HG02981 (cell line): Measurements from ENCODE around the gene ATP11C.

Source experiments
- ATAC-seq: cut with Tn5 transposase; IDR thresholded peaks from one replicate; pipeline ENCODE4 v1.9.1; 2021; ENCODE audit warnings: mild to moderate bottlenecking, moderate library complexity; ENCODE audit not compliant: unreplicated experiment

The ATP11C gene

DNA sequence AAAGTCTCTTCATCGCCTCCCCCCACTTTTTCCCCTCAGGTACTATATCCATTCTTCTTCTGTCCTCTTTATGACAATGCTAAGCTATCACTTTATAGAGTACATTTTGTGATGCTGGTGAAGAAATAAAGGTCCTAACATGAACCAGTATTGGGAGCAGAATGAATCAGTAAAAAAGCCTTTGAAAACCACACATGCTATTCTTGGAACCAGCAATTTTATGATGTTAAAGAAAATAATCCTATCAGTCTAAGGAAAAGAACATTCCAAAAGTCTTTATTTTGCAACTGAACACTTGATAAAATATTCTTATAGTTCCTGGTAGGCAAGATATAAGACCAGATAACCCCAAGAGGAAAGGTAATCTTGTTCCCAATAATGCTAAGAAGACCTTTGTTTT lies 117.1 kb downstream of the ATP11C start:
- no peak for ATAC-seq

DNA sequence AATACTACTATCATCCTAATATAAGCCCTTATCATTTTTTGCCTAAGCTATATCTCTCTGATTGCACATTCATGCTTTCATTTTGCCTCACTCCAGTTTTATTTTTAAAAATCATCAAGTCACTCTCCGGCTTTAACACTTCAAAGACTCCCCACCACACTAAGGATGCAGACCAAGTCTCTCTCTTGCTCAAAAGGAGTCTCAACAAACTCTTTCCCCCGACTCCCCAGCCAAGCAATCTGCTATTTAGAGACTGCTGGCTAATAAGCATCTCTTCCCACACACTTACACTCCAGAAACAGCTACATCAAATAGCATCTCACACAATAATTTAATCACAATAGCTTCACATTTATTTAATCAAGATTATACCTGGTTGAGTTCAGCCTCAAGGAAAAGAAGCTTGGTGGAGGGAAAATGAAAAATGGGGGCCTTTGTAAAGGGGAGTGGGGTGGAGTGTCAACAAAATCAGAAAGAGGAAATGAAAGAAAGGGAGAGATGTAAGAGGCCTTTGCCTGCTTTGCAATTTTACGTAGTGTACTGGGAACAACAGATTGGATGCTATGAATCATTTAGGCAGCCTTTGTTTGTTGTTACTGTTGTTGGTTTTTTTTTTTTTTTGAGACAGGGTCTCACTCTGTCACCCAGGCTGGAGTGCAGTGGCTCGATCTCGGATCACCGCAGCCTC lies 120.8 kb downstream of the ATP11C start:
- peak; percentile 50 for ATAC-seq

DNA sequence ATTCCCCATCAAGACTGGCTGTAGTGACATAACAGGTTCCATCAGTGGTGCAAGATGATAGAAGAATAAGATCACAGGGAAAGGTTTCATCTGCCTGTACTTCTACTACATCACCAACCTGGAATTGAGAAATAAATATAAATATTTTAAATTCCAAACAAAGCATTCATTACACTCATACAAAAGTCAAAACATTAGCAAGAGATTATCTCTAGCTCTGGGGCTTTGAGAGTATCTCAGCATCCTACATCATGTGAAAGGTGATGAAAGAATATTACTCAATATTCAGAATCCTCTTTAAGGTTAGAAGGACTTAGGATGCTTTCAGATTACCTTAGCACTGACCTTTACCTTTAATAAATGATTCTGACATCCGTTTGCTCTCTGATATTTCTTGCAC lies 128.4 kb downstream of the ATP11C start:
- ATAC-seq: no peak

- ATAC-seq: no peak
These were observed 129.6 kb downstream of the ATP11C start for GRCh38 chrX:139803224-139803623.

DNA sequence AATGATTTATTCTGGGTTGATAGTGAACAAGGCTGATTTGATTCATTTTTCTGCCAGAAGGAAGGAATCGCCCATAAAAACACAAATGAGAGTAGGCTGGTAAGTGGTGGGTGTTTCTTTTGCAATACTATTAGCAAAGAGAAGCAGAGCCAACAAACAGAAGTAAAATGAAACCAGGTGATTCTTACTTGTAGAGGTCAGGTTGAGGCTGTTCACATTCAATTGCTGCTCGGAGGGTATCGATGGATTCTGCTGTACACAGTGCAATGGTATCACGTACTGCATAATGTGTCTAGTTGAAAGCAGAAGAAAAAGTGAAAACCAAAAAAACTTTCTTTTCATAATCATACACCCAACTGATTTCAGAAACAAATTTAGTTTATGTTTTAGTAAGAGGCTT lies 130.8 kb downstream of the ATP11C start:
- no peak for ATAC-seq

DNA sequence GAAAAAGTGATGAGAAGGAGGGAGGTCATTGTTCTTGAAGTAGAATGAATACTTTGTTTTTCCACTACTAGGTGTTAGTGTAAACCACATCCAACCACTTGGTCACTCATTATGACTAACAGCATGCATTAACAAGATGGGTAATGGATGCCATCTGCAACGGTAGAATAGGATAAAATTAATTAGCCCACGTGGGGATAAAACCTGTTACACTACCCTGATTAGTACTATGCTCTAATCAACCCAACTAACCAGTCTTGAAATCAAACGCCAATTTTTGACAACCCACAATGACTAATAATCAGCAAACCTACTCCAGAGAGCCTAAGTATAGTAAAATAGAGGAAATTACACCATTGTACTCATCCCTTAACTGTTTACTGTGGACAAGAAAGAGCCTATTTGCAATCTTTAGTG lies 131.4 kb downstream of the ATP11C start:
- peak; percentile 48 for ATAC-seq

DNA sequence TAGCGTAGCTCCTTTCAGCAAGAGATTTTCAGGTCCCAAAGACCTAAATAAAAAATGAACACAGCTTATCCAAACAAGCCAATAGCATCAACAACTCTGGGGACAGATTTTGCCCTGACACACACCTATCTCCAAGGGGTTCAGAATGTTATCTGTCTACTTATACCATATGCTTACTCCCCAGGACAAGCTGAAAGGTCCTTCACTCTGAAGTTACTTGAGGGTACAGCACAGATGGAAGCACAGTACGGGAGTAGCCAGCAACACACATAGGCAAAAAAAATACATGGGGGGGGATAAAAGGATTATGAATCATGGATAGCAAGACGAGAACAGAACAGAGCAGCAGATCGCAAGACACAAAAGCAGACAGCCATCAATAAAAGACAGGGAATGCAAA lies 134.2 kb downstream of the ATP11C start:
- ATAC-seq: no peak

DNA sequence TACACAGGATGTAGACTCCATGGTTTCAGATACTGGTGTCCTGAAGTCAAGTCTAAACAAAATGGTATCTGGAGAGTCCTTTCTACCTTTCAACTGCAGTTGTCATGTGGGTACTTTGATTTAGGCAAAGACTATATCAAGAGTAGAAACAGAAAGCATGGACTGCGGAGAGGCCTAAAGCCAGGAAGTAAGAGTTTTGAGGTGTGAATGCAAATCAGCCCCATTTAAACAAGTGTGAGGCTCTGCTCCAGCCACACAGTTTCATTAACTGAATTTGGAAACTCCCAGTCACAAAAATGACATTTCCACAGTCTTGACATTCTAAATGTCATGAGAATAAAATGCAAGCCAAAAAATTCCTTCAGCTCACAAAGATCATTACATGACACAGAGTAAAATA lies 137.7 kb downstream of the ATP11C start:
- peak; percentile 100 for ATAC-seq

- ATAC-seq: no peak
These were observed 145.3 kb downstream of the ATP11C start for GRCh38 chrX:139787601-139788000.

- peak; percentile 94 for ATAC-seq
These were observed 148.0 kb downstream of the ATP11C start for GRCh38 chrX:139784807-139785206.

- ATAC-seq: no peak
These were observed 148.9 kb downstream of the ATP11C start for GRCh38 chrX:139783959-139784358.

GRCh38 chrX:139783030-139783429 lies 149.8 kb downstream of the ATP11C start:
- ATAC-seq: no peak

GRCh38 chrX:139776599-139776998 lies 156.3 kb downstream of the ATP11C start:
- no peak for ATAC-seq

- no peak for ATAC-seq
These were observed 162.5 kb downstream of the ATP11C start for GRCh38 chrX:139770366-139770765.

DNA sequence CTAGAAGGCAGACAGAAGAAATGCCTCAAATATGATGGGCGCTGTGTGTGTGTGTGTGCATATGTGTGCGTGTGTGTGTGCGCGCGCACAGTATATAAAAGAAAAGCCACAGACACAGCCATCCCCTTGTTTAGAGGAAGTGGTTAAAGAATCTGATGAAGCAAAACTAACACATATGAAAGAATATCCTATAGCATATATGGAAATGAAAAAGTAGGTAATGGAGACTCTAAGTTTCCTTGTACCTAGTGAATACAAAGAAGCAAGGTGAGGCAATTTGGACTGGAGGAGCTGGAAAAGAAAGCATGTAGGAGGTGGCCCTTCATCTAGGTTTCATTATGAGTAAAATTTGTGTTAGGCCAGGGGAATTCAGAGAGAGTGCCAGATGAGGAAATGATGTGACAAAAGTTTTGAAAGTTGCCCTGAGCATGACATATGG lies 166.3 kb downstream of the ATP11C start:
- ATAC-seq: peak; percentile 70

DNA sequence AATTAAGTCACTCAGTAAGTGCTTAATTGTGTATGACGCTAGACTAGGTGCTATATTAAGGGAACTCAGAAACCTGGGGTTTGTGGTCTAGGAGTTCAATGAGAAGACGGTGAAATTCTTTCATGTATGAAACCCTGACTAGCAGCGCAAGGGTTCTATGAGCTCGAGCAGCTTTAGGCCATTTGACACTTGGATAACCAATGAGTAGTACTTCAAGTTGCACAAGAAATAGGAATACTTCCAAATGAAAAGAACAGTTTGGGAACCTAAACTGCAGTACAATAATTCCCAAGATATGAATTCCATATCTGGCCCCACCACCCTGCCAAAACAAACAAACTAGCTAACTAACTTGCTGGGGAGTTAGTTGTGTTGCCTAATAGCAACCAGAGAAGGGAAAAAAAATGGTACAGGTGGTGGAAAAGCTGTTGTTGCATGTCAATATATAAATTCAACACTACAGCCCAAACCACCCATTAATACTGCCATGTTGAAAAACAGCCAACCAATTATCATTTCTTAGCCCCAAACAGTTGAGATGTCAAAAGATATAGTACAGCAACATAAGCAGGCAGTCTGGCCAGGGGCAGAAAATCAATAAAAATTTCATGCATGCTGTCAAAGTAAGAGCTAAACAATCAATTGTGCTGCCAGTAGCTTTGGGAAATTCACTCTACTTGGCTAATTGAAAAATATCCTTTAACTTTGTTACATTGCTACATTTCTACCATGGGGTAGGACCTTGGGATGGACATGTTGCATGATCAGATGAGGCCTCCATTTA lies 170.3 kb downstream of the ATP11C start:
- peak; percentile 78 for ATAC-seq

DNA sequence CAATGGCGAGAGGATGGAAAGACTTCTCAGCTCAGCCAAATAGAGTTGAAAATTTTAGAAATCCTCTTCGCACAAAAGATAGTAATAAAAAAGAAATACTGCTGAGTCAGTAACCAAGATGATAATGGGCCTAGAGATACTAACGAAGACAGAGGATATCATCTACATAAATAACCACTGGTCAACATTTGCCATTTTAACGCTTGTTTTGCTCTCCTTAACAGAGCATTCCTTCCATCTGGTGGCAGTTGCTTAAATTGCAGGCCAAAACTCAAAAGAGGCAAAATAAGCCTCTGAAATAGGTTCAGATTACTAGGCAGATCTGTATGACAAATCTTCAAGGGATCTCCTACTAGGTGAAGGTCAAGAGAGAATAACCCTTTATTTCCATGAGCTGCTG lies 173.2 kb downstream of the ATP11C start:
- no peak for ATAC-seq

- no peak for ATAC-seq
These were observed 174.0 kb downstream of the ATP11C start for GRCh38 chrX:139758809-139759208.

DNA sequence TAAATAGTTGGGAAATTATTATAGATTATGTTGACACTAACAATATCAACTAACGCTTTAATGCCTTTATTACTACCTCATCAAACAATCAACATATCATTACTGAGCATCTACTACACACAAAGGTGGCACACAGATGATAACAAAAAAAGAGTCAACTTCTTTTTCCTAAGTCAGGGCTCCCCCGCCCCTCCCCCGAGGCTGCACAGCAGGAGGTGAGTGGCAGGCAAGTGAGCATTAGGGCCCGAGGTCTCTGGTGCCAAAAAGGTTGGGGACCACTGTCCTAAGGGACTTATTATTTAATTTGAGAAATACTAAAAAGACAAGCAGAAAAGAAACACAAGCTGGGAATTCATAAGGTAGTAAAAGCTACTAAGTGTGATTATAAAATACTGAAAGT lies 174.6 kb downstream of the ATP11C start:
- ATAC-seq: no peak

DNA sequence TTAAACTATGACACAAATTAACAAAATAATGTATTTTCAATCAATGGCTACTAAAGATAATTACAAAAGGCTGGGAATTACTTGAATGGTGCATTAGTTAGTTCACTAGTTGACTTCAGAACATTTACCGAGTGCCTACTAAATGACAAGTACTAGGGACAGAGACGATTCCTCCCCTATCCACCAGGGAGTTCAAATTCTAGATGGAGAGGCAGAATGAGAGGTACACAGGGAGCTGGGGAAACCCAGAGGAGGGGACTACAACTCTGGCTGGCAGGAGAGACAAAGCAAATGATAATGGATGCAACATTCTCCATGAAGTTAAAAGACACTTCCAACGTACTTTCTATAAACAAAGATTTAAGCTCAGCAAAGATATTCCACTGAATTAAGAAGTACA lies 181.8 kb downstream of the ATP11C start:
- ATAC-seq: no peak

GRCh38 chrX:139750390-139750789 lies 182.5 kb downstream of the ATP11C start:
- ATAC-seq: no peak

- ATAC-seq: peak; percentile 99
These were observed 193.7 kb downstream of the ATP11C start for GRCh38 chrX:139739138-139739537.
